OCI-LY7 (cell line): ENCODE results near the gene AP4B1. TPM values are rescaled to one million over a fixed set of nuclear protein-coding genes. Genes with fewer than 3 reads are reported as not detected.

Experiments
- BruUV-seq: library from RNA; stranded (reverse); fragments of 400-500 nt; replicated peaks from 2 replicates; lab custom pipeline; 2021; lab: Mats Ljungman, UMichigan
- CTCF ChIA-PET: fragments of 300-600 bp; sonication (Branson Sonifier 250); formaldehyde crosslinking; loops from one replicate; lab custom pipeline; 2022; ENCODE audit warnings: antibody characterized with exemption; ENCODE audit not compliant: unreplicated experiment; lab: Charles Lee
- POLR2A ChIA-PET: fragments of 300-600 bp; sonication (Branson Sonifier 250); formaldehyde crosslinking; loops from one replicate; lab custom pipeline; 2022; ENCODE audit warnings: antibody characterized with exemption; lab: Charles Lee
- DNase-seq: peaks from one replicate; pipeline ENCODE4 v3.0.0-alpha.2; 2015; ENCODE audit warnings: low spot score
- H2AFZ ChIP-seq: fragments of 200-600 bp; sonication (generic), shearing (Covaris generic); 2 replicates; pipeline ENCODE4 v1.6.1; 2014; ENCODE audit warnings: mild to moderate bottlenecking, antibody characterized with exemption, low read length, moderate library complexity
- H3K27ac ChIP-seq: fragments of 200-600 bp; sonication (generic); 2 replicates; pipeline ENCODE4 v1.5.1; 2014; ENCODE audit warnings: mixed run types, low read depth, mild to moderate bottlenecking, moderate library complexity, low read length, inconsistent platforms; ENCODE audit not compliant: poor library complexity, severe bottlenecking
- H3K36me3 ChIP-seq: fragments of 200-600 bp; sonication (generic); 2 replicates; pipeline ENCODE4 v1.6.1; 2014; ENCODE audit warnings: mild to moderate bottlenecking, antibody characterized with exemption, low read length, moderate library complexity, mixed read lengths; ENCODE audit not compliant: insufficient read depth
- H3K4me1 ChIP-seq: fragments of 200-600 bp; sonication (generic); 2 replicates; pipeline ENCODE4 v1.5.1; 2014; ENCODE audit warnings: mild to moderate bottlenecking, low read length; ENCODE audit not compliant: insufficient read depth, poor library complexity, severe bottlenecking
- H3K4me2 ChIP-seq: fragments of 200-600 bp; sonication (generic); 2 replicates; pipeline ENCODE4 v1.6.1; 2014; ENCODE audit warnings: mild to moderate bottlenecking, low read length
- H3K4me3 ChIP-seq: fragments of 200-600 bp; sonication (generic); 2 replicates; pipeline ENCODE4 v1.5.1; 2014; ENCODE audit warnings: mild to moderate bottlenecking, low read depth, low read length; ENCODE audit not compliant: poor library complexity, severe bottlenecking
- H3K79me2 ChIP-seq: fragments of 200-600 bp; sonication (generic); 2 replicates; pipeline ENCODE4 v1.6.1; 2016; ENCODE audit warnings: low read depth, mild to moderate bottlenecking, low read length, moderate library complexity, mixed read lengths; ENCODE audit not compliant: insufficient read depth
- H3K9me2 ChIP-seq: fragments of 200-600 bp; sonication (generic); 2 replicates; pipeline ENCODE4 v1.6.1; 2016; ENCODE audit warnings: mild to moderate bottlenecking, low read length, mixed read lengths; ENCODE audit not compliant: insufficient read depth
- H3K9me3 ChIP-seq: fragments of 200-600 bp; sonication (generic); 2 replicates; pipeline ENCODE4 v1.6.1; 2014; ENCODE audit warnings: mild to moderate bottlenecking, mixed run types, low read length, mixed read lengths
- H4K20me1 ChIP-seq: fragments of 200-600 bp; sonication (generic); 2 replicates; pipeline ENCODE4 v1.6.1; 2014; ENCODE audit warnings: mild to moderate bottlenecking, antibody characterized with exemption, low read length, moderate library complexity, mixed read lengths; ENCODE audit not compliant: insufficient read depth
- EZH2phosphoT487 ChIP-seq: fragments of 200-600 bp; sonication (generic); IDR thresholded peaks from 2 replicates; pipeline ENCODE4 v1.6.1; 2018; ENCODE audit warnings: low read depth, borderline replicate concordance, mild to moderate bottlenecking, mixed run types, antibody characterized with exemption, low read length, moderate library complexity, mixed read lengths
- intact Hi-C: fragments of 100-400 bp; cut with micrococcal nuclease; formaldehyde crosslinking; loops from one replicate; pipeline ENCODE4 v1.10.0; 2022; ENCODE audit not compliant: unreplicated experiment
- total RNA-seq, 2 experiments: library from RNA; depleted of rRNA in 1 of 2; stranded (reverse); fragments of >200 nt in 1 of 2; shearing (Covaris generic) in 1 of 2; gene quantifications; 2 replicates each; pipeline ENCODE4 v1.2.3, GENCODE V29; 2014 to 2022
- TF ChIP-seq, protein P1 (sequence below): fragments of 200-600 bp; sonication (generic); conservative IDR thresholded peaks from 2 replicates; pipeline ENCODE4 v1.5.1; 2014; ENCODE audit warnings: mild to moderate bottlenecking, antibody characterized with exemption, low read length, moderate library complexity, mixed read lengths

Gene AP4B1
- total RNA-seq, 2 experiments from 2014 or later = 40.5 to 45.3 TPM

DNA sequence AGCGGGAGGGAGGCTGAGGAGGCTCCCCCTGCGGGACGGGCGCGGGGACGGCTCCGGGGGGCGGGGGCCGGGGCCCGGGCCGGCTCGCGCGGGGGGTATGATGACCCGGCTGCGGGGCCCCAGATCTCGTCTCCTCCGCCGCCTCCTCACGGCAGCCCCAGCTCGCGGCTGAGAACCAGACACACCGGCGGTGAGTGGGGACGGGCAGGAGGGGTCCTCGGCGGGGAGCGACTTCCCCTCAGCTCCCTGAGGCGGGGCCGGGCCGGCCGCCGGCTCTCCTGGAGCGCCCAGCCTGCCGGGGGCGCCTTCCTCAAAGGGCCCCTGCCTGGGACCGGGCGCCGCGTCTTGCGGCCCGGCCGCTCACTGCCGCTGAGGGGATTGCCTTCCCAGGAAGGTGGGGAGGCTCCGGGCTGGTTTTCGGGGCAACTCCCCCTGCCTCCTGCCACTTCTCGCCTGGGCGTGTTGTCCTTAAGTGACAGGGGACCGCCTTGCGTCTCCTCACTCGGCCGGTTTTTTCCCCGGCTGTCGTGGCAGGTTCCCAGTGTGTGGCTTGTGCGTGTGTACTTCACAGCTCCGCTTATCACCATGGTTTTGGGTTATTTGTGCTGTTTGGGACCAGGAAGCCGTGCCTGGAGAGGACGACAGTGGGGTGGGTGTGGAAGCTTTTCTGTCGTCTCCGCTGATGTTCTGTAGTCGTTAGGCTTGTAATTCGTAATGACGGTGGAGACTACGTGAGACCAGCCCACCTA, 25.3 kb upstream of the AP4B1 start:
- Histone ChIP-seq H2AFZ (0 out of 2 replicates have a peak overlapping the region, but pooled peaks have one; percentile 12), H3K9me2 (no peaks in the 10 kb centered on the region), H3K4me3 (peak overlapping the region; percentile 96), H3K4me1 (peaks cover 53% of the 10 kb centered on the region), H3K79me2 (peaks cover 52% of the 10 kb centered on the region), H3K36me3 (peaks cover 10% of the 10 kb centered on the region), H4K20me1 (peaks cover 16% of the 10 kb centered on the region), H3K9me3 (no peaks in the 10 kb centered on the region; the same call in 1 of the 2 replicates), H3K4me2 (peak overlapping the region; percentile 93), H3K27ac (peak overlapping the region; percentile 75)
- CTCF ChIA-PET = interaction anchor here (0.6 to 1.9 kb wide), 5 partner anchors 21 to 118 kb away, joined by 3 to 6 read pairs (median 3); partner anchors contain the start of genes AP4B1 and RSBN1
- intact Hi-C loops = loop anchor here (1.0 to 2.0 kb wide), 6 partner anchors 10 to 171 kb away; partner anchors contain the start of genes DCLRE1B, OLFML3, PHTF1 and PTPN22
- DNase-seq = peak; percentile 74
- no TSS peak for BruUV-seq
- no peak for TF ChIP-seq EZH2phosphoT487
- TF ChIP-seq, protein P1, sequence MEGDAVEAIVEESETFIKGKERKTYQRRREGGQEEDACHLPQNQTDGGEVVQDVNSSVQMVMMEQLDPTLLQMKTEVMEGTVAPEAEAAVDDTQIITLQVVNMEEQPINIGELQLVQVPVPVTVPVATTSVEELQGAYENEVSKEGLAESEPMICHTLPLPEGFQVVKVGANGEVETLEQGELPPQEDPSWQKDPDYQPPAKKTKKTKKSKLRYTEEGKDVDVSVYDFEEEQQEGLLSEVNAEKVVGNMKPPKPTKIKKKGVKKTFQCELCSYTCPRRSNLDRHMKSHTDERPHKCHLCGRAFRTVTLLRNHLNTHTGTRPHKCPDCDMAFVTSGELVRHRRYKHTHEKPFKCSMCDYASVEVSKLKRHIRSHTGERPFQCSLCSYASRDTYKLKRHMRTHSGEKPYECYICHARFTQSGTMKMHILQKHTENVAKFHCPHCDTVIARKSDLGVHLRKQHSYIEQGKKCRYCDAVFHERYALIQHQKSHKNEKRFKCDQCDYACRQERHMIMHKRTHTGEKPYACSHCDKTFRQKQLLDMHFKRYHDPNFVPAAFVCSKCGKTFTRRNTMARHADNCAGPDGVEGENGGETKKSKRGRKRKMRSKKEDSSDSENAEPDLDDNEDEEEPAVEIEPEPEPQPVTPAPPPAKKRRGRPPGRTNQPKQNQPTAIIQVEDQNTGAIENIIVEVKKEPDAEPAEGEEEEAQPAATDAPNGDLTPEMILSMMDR = peak; percentile 62
- POLR2A ChIA-PET = interaction anchor here (0.5 to 5.0 kb wide), 15 partner anchors 10 to 950 kb away, joined by 3 to 68 read pairs (median 5); partner anchors contain the start of genes AP4B1, DCLRE1B and RSBN1

DNA sequence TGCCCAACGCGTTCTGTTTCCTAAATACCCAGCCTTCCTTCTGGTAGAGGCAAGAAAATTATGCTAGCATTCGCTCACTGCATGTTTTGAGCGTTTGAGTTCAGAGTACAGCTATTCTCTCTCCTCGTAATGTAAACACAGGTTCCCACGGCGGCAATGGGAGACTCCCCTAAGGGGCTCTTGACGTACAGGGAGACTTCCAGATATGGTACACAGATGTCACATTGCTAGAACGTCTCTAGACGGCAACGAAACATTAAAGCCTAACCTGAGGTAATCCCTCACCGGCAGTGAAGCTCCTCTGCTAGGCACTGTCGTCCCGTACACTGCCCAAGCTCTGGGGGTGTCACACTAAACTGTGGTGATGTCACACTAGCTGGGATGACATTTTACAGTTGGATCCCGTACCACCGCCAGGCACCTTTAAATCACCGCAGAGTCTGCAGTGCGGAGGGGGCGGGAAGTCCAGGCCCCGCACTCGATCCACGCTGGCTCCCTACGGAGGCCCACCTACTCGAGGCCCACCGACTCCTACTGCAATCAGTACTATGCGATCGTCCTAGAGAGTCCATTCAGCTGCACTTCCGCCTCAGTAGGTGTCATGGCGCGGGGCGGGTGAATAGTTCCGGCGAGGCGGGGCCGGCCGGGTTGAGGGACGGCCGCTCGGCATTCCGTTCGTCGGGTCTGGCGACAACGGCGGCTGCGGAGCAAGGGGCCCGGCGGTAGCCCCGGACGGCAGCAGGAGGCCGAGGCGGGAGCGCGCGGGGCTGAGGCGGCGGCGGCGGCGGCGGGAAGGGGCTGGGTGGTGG, 24.5 kb upstream of the AP4B1 start, which contains the start of gene HIPK1:
TSS of gene HIPK1 (plus strand) at position 384 of the 809 bp plus-strand sequence.
- intact Hi-C loops = loop anchor here (1.0 to 2.0 kb wide), 3 partner anchors 24 to 170 kb away; partner anchors contain the start of genes DCLRE1B, OLFML3 and PHTF1
- peaks cover 2% of the 10 kb centered on the region; the same call in 1 of the 2 replicates for H3K36me3 ChIP-seq
- H3K9me2 ChIP-seq = no peaks in the 10 kb centered on the region
- no TSS peak for BruUV-seq
- peak within 1 kb of the TSS; percentile 71 for H2AFZ ChIP-seq
- CTCF ChIA-PET = interaction anchor here (0.6 to 1.9 kb wide), 4 partner anchors 15 to 117 kb away, joined by 3 to 6 read pairs (median 3); partner anchors contain the start of genes AP4B1 and RSBN1
- peaks cover 45% of the 10 kb centered on the region for H3K79me2 ChIP-seq
- DNase-seq = peak; percentile 96
- POLR2A ChIA-PET = interaction anchor here (0.5 to 5.0 kb wide), 14 partner anchors 10 to 950 kb away, joined by 3 to 68 read pairs (median 4); partner anchors contain the start of genes AP4B1, DCLRE1B and RSBN1
- H3K4me1 ChIP-seq = peaks cover 51% of the 10 kb centered on the region
- H3K4me3 ChIP-seq = peak within 1 kb of the TSS; percentile 96
- peak within 1 kb of the TSS; percentile 75 for H3K27ac ChIP-seq
- peaks cover 16% of the 10 kb centered on the region for H4K20me1 ChIP-seq
- H3K4me2 ChIP-seq = peak within 1 kb of the TSS; percentile 93
- TF ChIP-seq, protein P1 = no peak
- no peak for TF ChIP-seq EZH2phosphoT487
- H3K9me3 ChIP-seq = no peaks in the 10 kb centered on the region
